Esophagus squamous epithelium (tissue), 4 donors: ENCODE results near the gene SH3PXD2A.

Experiments
- POLR2A ChIP-seq, 4 donors: fragments of 450-650 bp; IDR thresholded peaks; one replicate each; pipeline ENCODE4 v1.6.1; 2017; ENCODE audit warnings: antibody characterized with exemption in 4 of 4, mild to moderate bottlenecking in 4 of 4, moderate library complexity in 3 of 4
- TF ChIP-seq, protein P1 (sequence below), 6 experiments: fragments of 450-650 bp in 4 of 6; fragments of 200-600 bp in 2 of 6; sonication (generic) in 2 of 6; IDR thresholded peaks; one replicate each; pipeline ENCODE4 v1.5.1; 2016 to 2019; ENCODE audit warnings: antibody characterized with exemption in 6 of 6, mild to moderate bottlenecking in 4 of 6, moderate library complexity in 4 of 6

DNA sequence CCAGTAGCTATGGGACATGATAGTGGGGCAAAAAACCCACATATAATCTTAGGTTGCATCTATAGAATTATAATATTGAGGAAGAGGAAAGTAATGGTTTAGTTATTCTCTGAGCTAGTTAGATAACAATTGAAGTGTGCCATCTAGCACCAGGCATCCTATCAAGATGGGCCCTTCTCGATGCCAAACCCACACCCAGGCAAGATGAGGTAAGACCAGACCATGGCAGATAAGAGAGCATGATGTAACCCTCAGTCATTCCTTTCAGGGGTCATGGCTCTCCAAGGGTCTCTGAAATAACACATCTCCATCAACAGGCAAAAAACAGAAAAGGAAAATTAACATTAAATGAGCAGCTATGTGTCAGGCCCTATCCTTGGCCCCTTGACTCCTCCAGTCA, 128.7 kb downstream of the SH3PXD2A start:
- no peak for TF ChIP-seq POLR2A (IDR thresholded peaks at IDR 0.05)
- TF ChIP-seq, protein P1, sequence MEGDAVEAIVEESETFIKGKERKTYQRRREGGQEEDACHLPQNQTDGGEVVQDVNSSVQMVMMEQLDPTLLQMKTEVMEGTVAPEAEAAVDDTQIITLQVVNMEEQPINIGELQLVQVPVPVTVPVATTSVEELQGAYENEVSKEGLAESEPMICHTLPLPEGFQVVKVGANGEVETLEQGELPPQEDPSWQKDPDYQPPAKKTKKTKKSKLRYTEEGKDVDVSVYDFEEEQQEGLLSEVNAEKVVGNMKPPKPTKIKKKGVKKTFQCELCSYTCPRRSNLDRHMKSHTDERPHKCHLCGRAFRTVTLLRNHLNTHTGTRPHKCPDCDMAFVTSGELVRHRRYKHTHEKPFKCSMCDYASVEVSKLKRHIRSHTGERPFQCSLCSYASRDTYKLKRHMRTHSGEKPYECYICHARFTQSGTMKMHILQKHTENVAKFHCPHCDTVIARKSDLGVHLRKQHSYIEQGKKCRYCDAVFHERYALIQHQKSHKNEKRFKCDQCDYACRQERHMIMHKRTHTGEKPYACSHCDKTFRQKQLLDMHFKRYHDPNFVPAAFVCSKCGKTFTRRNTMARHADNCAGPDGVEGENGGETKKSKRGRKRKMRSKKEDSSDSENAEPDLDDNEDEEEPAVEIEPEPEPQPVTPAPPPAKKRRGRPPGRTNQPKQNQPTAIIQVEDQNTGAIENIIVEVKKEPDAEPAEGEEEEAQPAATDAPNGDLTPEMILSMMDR (IDR thresholded peaks at IDR 0.05), result no peak
